ENCODE results near the gene FAM184B. TPM values are rescaled to one million over a fixed set of nuclear protein-coding genes. Genes with fewer than 3 reads are reported as not detected.

The FAM184B gene
- total RNA-seq, 1 donor from 2014 or later = 0.02 TPM

DNA sequence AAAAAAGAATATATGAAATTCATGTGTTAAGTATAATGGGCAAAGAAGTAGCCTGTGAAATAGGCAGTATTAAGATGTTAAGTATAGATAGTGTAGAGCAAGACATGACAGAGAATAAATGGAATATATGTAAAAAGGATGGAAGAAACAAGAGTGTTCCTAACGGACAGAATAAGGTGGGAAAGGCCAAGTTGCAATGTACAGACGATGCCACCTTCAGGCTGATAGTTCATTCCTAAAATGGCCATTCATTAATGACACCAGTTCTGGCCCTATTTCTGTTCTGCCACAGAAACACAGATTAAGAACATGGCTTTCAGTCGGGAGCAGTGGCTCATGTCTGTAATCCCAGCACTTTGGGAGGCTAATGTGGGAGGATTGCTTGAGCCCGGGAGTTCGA, 4.4 kb upstream of the FAM184B start:
- POLR2A ChIA-PET = no interaction called here
- H3K36me3 Mint-ChIP-seq (ENCODE audit: low read depth) = peaks cover 4% of the 10 kb centered on the region
- CTCF ChIA-PET = no interaction called here
- no peak for ATAC-seq (ENCODE audit: low read depth)
- TF ChIP-seq CTCF (IDR thresholded peaks at IDR 0.05) = no peak
- no peaks in the 10 kb centered on the region for H3K9me3 Mint-ChIP-seq
- DNase-seq = no peak
- H3K4me1 Mint-ChIP-seq = peaks cover 15% of the 10 kb centered on the region
- H3K27ac Mint-ChIP-seq = no peak overlapping the region
- H3K27me3 Mint-ChIP-seq = peaks cover 14% of the 10 kb centered on the region
- intact Hi-C loops (cut with micrococcal nuclease) = no loop called here
- no peak overlapping the region for H3K4me3 Mint-ChIP-seq

DNA sequence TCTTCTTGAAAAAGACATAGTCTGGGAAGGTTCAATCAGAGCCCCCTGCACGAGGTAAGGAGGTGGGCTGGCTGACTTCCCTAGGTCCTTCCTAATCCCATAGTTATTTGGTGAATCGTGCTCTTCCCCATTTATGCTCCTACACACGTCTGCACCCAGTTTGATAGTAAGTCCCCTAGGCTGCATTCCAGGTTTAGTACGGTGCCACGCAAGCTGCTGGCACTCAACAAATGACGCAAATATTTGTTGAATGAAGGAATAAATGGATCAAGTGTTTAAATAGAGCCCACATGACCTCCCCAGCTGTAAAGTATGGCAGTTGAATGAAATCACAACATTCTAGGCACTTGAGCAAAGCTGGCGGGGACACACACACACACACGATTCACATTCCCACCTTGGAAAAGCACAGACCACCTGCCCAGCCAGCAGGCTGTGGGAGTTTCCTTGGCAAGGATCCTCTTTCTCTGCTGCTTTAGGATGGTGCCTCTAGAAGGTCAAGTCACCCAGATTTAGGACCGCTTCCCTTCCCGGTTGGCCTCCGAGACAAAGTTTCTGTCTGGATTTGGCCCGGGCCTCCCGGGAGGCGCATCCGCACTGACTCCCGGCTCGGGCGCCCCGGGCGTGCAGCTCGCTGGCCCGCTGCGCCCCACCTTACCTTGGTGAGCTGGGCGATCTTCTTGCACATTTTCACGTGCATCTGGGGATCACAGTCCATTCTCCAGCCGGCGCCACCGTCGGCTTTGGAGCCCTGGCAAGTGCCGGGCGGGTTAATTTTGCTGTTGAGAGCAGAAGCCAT, 721 bp downstream of the FAM184B start:
- TF ChIP-seq CTCF (IDR thresholded peaks at IDR 0.05) = no peak
- intact Hi-C loops (cut with micrococcal nuclease) = no loop called here
- H3K4me3 Mint-ChIP-seq = no peak overlapping the region
- H3K36me3 Mint-ChIP-seq (ENCODE audit: low read depth) = no peaks in the 10 kb centered on the region
- H3K4me1 Mint-ChIP-seq = peaks cover 10% of the 10 kb centered on the region
- CTCF ChIA-PET = no interaction called here
- POLR2A ChIA-PET = no interaction called here
- no peak for ATAC-seq (ENCODE audit: low read depth)
- no peaks in the 10 kb centered on the region for H3K9me3 Mint-ChIP-seq
- H3K27ac Mint-ChIP-seq = no peak overlapping the region
- H3K27me3 Mint-ChIP-seq = peaks cover 40% of the 10 kb centered on the region
- no peak for DNase-seq

- Mint-ChIP-seq H3K4me3 (no peak overlapping the region), H3K4me1 (peaks cover 10% of the 10 kb centered on the region), H3K9me3 (no peaks in the 10 kb centered on the region), H3K36me3 (ENCODE audit: low read depth) (no peaks in the 10 kb centered on the region), H3K27ac (no peak overlapping the region), H3K27me3 (peaks cover 39% of the 10 kb centered on the region)
- TF ChIP-seq CTCF (IDR thresholded peaks at IDR 0.05) = no peak
- ATAC-seq (ENCODE audit: low read depth) (no peak), DNase-seq (no peak)
- intact Hi-C loops (cut with micrococcal nuclease) = no loop called here
- CTCF ChIA-PET = no interaction called here
- POLR2A ChIA-PET = no interaction called here
Measured at GRCh38 chr4:17778431-17778830, 3.0 kb downstream of the FAM184B start.

DNA sequence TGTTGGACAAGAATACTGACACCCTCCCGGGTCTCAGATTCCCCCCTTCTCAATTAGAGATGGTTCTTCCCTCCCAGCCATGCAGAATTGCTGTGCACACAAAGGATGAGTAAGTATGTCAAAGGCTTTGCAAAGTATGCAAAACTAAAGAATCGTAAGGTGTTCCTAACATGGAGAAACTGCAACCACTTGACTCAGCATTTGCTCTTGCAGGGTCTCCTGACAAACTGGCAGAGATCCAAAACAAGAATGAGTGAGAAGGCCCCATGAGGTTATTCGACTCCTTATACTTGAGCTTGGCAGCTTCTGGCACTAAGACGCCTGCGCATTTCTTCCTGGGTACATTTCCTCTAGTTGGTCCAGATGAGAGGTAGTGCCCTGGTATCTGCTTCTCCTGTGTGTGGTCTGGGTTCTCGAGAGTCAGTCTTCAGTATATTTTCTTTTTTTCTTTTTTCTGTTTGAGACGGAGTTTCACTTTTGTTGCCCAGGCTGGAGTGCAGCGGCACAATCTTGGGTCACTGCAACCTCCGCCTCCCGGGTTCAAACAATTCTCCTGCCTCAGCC, 8.2 kb downstream of the FAM184B start:
- intact Hi-C loops (cut with micrococcal nuclease) = no loop called here
- Mint-ChIP-seq H3K27me3 (peaks cover 18% of the 10 kb centered on the region), H3K9me3 (no peaks in the 10 kb centered on the region), H3K4me1 (no peaks in the 10 kb centered on the region), H3K4me3 (no peak overlapping the region), H3K27ac (no peak overlapping the region), H3K36me3 (ENCODE audit: low read depth) (no peaks in the 10 kb centered on the region)
- ChIA-PET POLR2A (no interaction called here), CTCF (no interaction called here)
- no peak for TF ChIP-seq CTCF (IDR thresholded peaks at IDR 0.05)
- DNase-seq (no peak), ATAC-seq (ENCODE audit: low read depth) (no peak)

DNA sequence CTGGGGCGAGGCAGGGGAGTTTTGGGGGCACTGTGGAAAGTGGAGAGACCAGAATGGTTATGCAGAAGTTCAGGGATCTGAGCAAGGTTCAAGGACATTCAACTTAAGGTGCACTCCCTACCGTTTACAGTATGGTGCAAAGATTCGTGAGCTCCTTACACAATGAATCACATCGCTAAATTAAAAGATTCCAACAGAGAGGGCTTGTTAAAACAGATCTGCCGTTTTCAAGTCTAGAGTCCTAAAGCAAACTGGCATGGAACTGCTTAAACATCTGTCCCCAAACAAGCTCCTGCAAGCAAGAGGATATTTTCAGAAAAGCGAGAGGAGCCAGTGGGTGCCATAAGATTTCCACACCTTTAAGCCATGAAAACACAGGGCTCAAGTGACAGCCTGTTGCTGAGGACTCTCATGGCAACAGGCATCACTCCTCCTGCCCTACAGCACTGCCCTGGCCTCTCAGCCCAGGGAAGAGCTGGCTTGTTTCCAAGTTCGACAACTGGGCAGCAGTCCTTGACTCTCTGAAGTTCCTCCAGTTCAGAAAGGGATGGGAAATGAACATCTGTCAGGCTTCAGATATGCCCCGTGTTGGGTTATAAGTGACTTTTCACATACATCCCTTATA, 10.0 kb downstream of the FAM184B start:
- H3K27me3 Mint-ChIP-seq = peaks cover 8% of the 10 kb centered on the region
- H3K4me3 Mint-ChIP-seq = no peak overlapping the region
- no peak for TF ChIP-seq CTCF (IDR thresholded peaks at IDR 0.05)
- no peaks in the 10 kb centered on the region for H3K9me3 Mint-ChIP-seq
- ChIA-PET CTCF (no interaction called here), POLR2A (no interaction called here)
- no peaks in the 10 kb centered on the region for H3K36me3 Mint-ChIP-seq (ENCODE audit: low read depth)
- DNase-seq (no peak), ATAC-seq (ENCODE audit: low read depth) (no peak)
- no peaks in the 10 kb centered on the region for H3K4me1 Mint-ChIP-seq
- intact Hi-C loops (cut with micrococcal nuclease) = no loop called here
- H3K27ac Mint-ChIP-seq = no peak overlapping the region
